ENCODE data around the gene KMT2D. TPM values are rescaled to one million over a fixed set of nuclear protein-coding genes. Genes with fewer than 3 reads are reported as not detected.

Gene KMT2D
- total and polyA plus RNA-seq, 3 donors from 2014 or later, result 67.1 to 169 (median 148) TPM

GRCh38 chr12:49092816-49093406, 32.3 kb upstream of the KMT2D start:
- no peaks in the 10 kb centered on the region for H3K27me3 ChIP-seq
- peaks cover 41% of the 10 kb centered on the region for H3K4me1 ChIP-seq
- intact Hi-C loops (cut with DNase I; ENCODE audit: low total_unique reads), result no loop called here
- peak overlapping the region in 1 of 2 donors; percentile 52 for H3K4me3 ChIP-seq
- 46% methylated on average over 4 of the region's 4 CpGs for WGBS, 2 donors
- TF ChIP-seq POLR2A (IDR thresholded peaks at IDR 0.05), result no peak
- TF ChIP-seq CTCF (IDR thresholded peaks at IDR 0.05), result no peak
- H3K27ac ChIP-seq, result peak overlapping the region in 1 of 2 donors; percentile 3
- no peak for DNase-seq
- no peaks in the 10 kb centered on the region for H3K36me3 ChIP-seq (ENCODE audit: low read depth, missing control alignments)
- H3K9me3 ChIP-seq, result no peaks in the 10 kb centered on the region

GRCh38 chr12:49092086-49092815, 31.7 kb upstream of the KMT2D start:
- H3K4me1 ChIP-seq, result peaks cover 47% of the 10 kb centered on the region
- H3K27me3 ChIP-seq, result no peaks in the 10 kb centered on the region
- H3K27ac ChIP-seq, result peak overlapping the region in 1 of 2 donors; percentile 4
- peak overlapping the region; percentile 29 to 52 for H3K4me3 ChIP-seq
- intact Hi-C loops (cut with DNase I; ENCODE audit: low total_unique reads), result no loop called here
- H3K9me3 ChIP-seq, result no peaks in the 10 kb centered on the region
- no peaks in the 10 kb centered on the region for H3K36me3 ChIP-seq (ENCODE audit: low read depth, missing control alignments)
- TF ChIP-seq CTCF (IDR thresholded peaks at IDR 0.05) (peak; percentile 25 to 47 (median 29)), POLR2A (IDR thresholded peaks at IDR 0.05) (no peak)
- peak; percentile 96 for DNase-seq
- 3 to 6% methylated on average over 29 to 30 of the region's 32 CpGs for WGBS, 2 donors

GRCh38 chr12:49091836-49092085, 31.2 kb upstream of the KMT2D start:
- no peak for DNase-seq
- no peaks in the 10 kb centered on the region for H3K27me3 ChIP-seq
- intact Hi-C loops (cut with DNase I; ENCODE audit: low total_unique reads), result no loop called here
- 0 to 7% methylated on average over 10 to 13 of the region's 14 CpGs for WGBS, 2 donors
- no peaks in the 10 kb centered on the region for H3K36me3 ChIP-seq (ENCODE audit: low read depth, missing control alignments)
- TF ChIP-seq CTCF (IDR thresholded peaks at IDR 0.05), result no peak
- no peak for TF ChIP-seq POLR2A (IDR thresholded peaks at IDR 0.05)
- H3K27ac ChIP-seq, result peak overlapping the region in 1 of 2 donors; percentile 4
- H3K9me3 ChIP-seq, result no peaks in the 10 kb centered on the region
- H3K4me1 ChIP-seq, result peaks cover 50% of the 10 kb centered on the region
- H3K4me3 ChIP-seq, result peak overlapping the region; percentile 29 to 52

GRCh38 chr12:49091056-49091835, 30.7 kb upstream of the KMT2D start:
- intact Hi-C loops (cut with DNase I; ENCODE audit: low total_unique reads), result no loop called here
- Histone ChIP-seq H3K4me1 (peaks cover 50% of the 10 kb centered on the region), H3K4me3 (peak overlapping the region; percentile 29 to 52), H3K36me3 (ENCODE audit: low read depth, missing control alignments) (no peaks in the 10 kb centered on the region), H3K27me3 (no peaks in the 10 kb centered on the region), H3K9me3 (no peaks in the 10 kb centered on the region), H3K27ac (peak overlapping the region in 1 of 2 donors; percentile 4)
- 37 to 42% methylated on average over 41 of the region's 41 CpGs for WGBS, 2 donors
- TF ChIP-seq CTCF (IDR thresholded peaks at IDR 0.05), result no peak
- TF ChIP-seq POLR2A (IDR thresholded peaks at IDR 0.05), result no peak
- no peak for DNase-seq

All from testis (tissue), 3 donors.